T-cell (primary cell): ENCODE data around the gene PHF2. TPM values are rescaled to one million over a fixed set of nuclear protein-coding genes. Genes with fewer than 3 reads are reported as not detected.

Source experiments
- ATAC-seq, 4 experiments: fragments of 200-7000 bp in 3 of 4; fragments of 150-1000 bp in 1 of 4; cut with Tn5 transposase; replicated peaks in 1 of 4; 1 replicate in 3 of 4; 2 replicates in 1 of 4; pipeline ENCODE4 v1.10.0; 2021; ENCODE audit warnings: moderate library complexity in 3 of 4, mild to moderate bottlenecking in 2 of 4, moderate number of reproducible peaks in 1 of 4
- CTCF ChIA-PET, 2 donors: fragments of 300-600 bp; sonication (Branson Sonifier 250); formaldehyde crosslinking; loops; one replicate each; lab custom pipeline; 2022; ENCODE audit warnings: antibody characterized with exemption in 2 of 2; lab: Charles Lee
- POLR2A ChIA-PET, 2 donors: fragments of 300-600 bp; sonication (Branson Sonifier 250); formaldehyde crosslinking; loops; one replicate each; lab custom pipeline; 2022; ENCODE audit warnings: antibody characterized with exemption in 2 of 2; lab: Charles Lee
- DNase-seq, 35 experiments: peaks; one replicate each; pipeline versions ENCODE4 v3.0.0 to v3.0.0-alpha.2; 2013 to 2023
- H3K27ac ChIP-seq: one replicate; pipeline ENCODE4 v1.5.1; 2013; ENCODE audit warnings: low read length
- H3K27me3 ChIP-seq, 2 experiments: replicated peaks in 1 of 2; 1 replicate in 1 of 2; 2 replicates in 1 of 2; pipeline versions ENCODE4 v1.6.1 to v1.7.0; 2013; ENCODE audit warnings: low read length in 1 of 2, mixed read lengths in 1 of 2; ENCODE audit not compliant: control insufficient read depth in 2 of 2, insufficient read depth in 2 of 2; ENCODE audit errors: extremely low read depth in 1 of 2
- H3K36me3 ChIP-seq, 2 donors: 1 replicate in 1 of 2; 2 replicates in 1 of 2; pipeline versions ENCODE4 v1.6.1 to v1.7.0; 2013; ENCODE audit warnings: low read length in 1 of 2; ENCODE audit not compliant: control insufficient read depth in 2 of 2, insufficient read depth in 1 of 2; ENCODE audit errors: extremely low read depth in 1 of 2
- H3K4me1 ChIP-seq, 2 experiments: 1 replicate in 1 of 2; 2 replicates in 1 of 2; pipeline versions ENCODE4 v1.6.1 to v1.7.0; 2013; ENCODE audit warnings: low read length in 2 of 2, mixed read lengths in 1 of 2; ENCODE audit not compliant: insufficient read depth in 2 of 2, control insufficient read depth in 1 of 2; ENCODE audit errors: extremely low read depth in 1 of 2
- H3K4me3 ChIP-seq, 2 donors: 1 replicate in 1 of 2; 2 replicates in 1 of 2; pipeline versions ENCODE4 v1.5.1 to v1.7.0; 2013; ENCODE audit warnings: mild to moderate bottlenecking in 2 of 2, low read length in 1 of 2, moderate library complexity in 1 of 2; ENCODE audit not compliant: control insufficient read depth in 1 of 2; ENCODE audit errors: extremely low read depth in 1 of 2
- H3K9me3 ChIP-seq: 2 replicates; pipeline ENCODE4 v1.7.0; 2013
- H3K27ac Mint-ChIP-seq, 2 donors: one replicate each; pipeline ENCODE4 v1.8.0; 2020 to 2021; ENCODE audit warnings: mild to moderate bottlenecking in 2 of 2, mixed read lengths in 2 of 2
- H3K27me3 Mint-ChIP-seq, 2 donors: one replicate each; pipeline ENCODE4 v1.8.0; 2021 to 2022; ENCODE audit warnings: mixed read lengths in 2 of 2
- H3K36me3 Mint-ChIP-seq: one replicate; pipeline ENCODE4 v1.8.0; 2021; ENCODE audit warnings: mixed read lengths
- H3K4me1 Mint-ChIP-seq, 3 donors: one replicate each; pipeline ENCODE4 v1.8.0; 2020 to 2022; ENCODE audit warnings: mixed read lengths in 3 of 3, mild to moderate bottlenecking in 1 of 3
- H3K4me3 Mint-ChIP-seq, 3 donors: one replicate each; pipeline ENCODE4 v1.8.0; 2020 to 2022; ENCODE audit warnings: mild to moderate bottlenecking in 3 of 3, mixed read lengths in 3 of 3, moderate library complexity in 3 of 3
- H3K9me3 Mint-ChIP-seq, 3 donors: one replicate each; pipeline ENCODE4 v1.8.0; 2020 to 2022; ENCODE audit warnings: mixed read lengths in 3 of 3
- WGBS: methylation state at CpG from one replicate; pipeline ENCODE4 v1.1.5; 2013; ENCODE audit warnings: missing lambda C conversion rate; ENCODE audit not compliant: insufficient coverage; 5-methylcytosine and 5-hydroxymethylcytosine counted together
- total RNA-seq, 35 experiments: library from RNA in 6 of 35; stranded (reverse) in 6 of 35; fragments of 120-200 nt in 1 of 35; gene quantifications; one replicate each; pipeline versions ENCODE4 v1.2.1 to v1.2.4 and lab custom pipeline; 2013 to 2026

The PHF2 gene
- total RNA-seq, 5 donors from 2014 or later (not counting 1 experiment from before 2014, with no cell fraction given): 24.6 to 38.5 (median 34.6) TPM

DNA sequence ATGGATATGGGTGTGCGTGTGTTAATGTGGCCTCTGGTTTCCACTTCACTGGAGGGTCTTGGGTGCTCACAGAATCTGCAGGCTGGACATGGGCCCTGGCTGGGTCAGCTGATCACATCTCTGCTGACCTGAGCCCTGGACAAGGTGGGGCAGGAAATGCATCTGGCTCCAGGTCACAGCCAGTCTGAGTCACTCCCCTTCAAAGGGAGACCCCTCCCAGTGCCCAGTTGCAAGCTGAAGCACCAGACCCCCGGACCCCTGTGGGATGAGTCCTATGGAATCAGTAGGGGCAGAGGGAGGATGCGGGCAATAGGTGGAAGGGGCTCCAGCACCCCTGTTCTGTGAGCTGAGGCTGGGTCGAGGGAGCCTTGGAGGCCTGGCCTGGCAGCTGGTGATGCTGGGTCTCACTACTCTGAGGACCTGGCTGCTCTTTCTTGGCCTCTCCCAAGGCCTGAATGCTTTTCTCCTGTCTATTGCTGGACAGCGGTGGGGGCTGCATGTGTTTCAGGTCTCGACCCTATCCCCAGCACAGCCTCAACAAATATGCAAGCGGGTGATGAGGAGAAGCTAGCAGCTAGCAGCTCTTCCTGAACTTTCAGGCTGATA, 54.5 kb downstream of the PHF2 start:
- 93% methylated on average over 4 of the region's 7 CpGs for WGBS
- H3K4me3 ChIP-seq: no peak overlapping the region
- H3K36me3 ChIP-seq: peaks cover 10 to 45% of the 10 kb centered on the region in 2 donors
- H3K27me3 ChIP-seq: no peaks in the 10 kb centered on the region
- Mint-ChIP-seq H3K27me3 (no peaks in the 10 kb centered on the region), H3K36me3 (peaks cover 56% of the 10 kb centered on the region), H3K4me1 (peaks cover 0 to 3% (median 2%) of the 10 kb centered on the region in 3 donors), H3K9me3 (peaks cover 0 to 12% (median 8%) of the 10 kb centered on the region in 3 donors), H3K4me3 (no peak overlapping the region), H3K27ac (no peak overlapping the region)
- H3K9me3 ChIP-seq: peaks cover 2% of the 10 kb centered on the region
- CTCF ChIA-PET: no interaction called here
- no peak overlapping the region for H3K27ac ChIP-seq
- ATAC-seq (no peak), DNase-seq (no peak)
- POLR2A ChIA-PET: no interaction called here
- no peaks in the 10 kb centered on the region for H3K4me1 ChIP-seq

DNA sequence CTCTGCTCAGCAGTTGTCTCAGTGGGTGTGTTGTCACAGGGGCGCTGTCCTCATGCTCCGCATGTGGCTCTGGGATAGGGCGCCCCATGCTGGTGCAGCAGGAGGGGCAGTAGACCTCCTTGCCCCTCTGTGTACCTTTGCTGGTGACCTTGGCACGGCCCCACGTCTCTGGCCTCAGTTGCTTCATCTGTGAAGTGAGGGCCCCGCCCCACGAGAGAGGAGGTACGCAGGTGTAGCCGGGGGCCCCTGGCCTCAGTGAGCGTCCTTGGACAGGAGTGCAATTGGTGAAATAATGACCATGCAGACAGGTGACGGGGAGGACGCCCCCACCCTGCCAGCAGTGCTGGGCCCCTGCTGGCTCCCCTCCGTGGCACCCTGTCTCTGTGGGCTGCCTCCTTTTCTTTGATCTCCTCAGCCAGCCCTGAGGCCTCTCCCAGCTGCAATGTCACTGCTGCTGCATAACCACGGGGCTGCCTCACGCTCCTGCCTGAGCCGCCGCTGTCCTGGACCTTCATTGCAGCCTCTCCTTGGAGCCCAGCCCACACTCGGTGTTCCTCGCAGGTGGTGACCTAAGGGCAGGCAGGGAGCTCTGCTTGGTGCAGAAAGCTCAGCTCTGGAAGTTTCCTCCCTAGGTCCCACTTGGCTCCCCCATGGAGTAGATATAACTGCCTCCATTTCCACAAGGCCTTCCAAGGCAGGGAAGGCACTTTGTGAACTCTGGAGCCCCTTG, 57.3 kb downstream of the PHF2 start:
- ChIA-PET POLR2A (no interaction called here), CTCF (no interaction called here)
- DNase-seq (no peak), ATAC-seq (no peak)
- H3K27ac ChIP-seq: no peak overlapping the region
- Mint-ChIP-seq H3K27ac (no peak overlapping the region), H3K4me1 (no peaks in the 10 kb centered on the region), H3K4me3 (no peak overlapping the region), H3K36me3 (peaks cover 67% of the 10 kb centered on the region), H3K9me3 (peaks cover 0 to 18% (median 8%) of the 10 kb centered on the region in 3 donors), H3K27me3 (no peaks in the 10 kb centered on the region)
- no peaks in the 10 kb centered on the region for H3K27me3 ChIP-seq
- 90% methylated on average over 17 of the region's 19 CpGs for WGBS
- peaks cover 19 to 69% of the 10 kb centered on the region in 2 donors for H3K36me3 ChIP-seq
- no peak overlapping the region for H3K4me3 ChIP-seq
- no peaks in the 10 kb centered on the region for H3K4me1 ChIP-seq
- H3K9me3 ChIP-seq: peaks cover 3% of the 10 kb centered on the region

DNA sequence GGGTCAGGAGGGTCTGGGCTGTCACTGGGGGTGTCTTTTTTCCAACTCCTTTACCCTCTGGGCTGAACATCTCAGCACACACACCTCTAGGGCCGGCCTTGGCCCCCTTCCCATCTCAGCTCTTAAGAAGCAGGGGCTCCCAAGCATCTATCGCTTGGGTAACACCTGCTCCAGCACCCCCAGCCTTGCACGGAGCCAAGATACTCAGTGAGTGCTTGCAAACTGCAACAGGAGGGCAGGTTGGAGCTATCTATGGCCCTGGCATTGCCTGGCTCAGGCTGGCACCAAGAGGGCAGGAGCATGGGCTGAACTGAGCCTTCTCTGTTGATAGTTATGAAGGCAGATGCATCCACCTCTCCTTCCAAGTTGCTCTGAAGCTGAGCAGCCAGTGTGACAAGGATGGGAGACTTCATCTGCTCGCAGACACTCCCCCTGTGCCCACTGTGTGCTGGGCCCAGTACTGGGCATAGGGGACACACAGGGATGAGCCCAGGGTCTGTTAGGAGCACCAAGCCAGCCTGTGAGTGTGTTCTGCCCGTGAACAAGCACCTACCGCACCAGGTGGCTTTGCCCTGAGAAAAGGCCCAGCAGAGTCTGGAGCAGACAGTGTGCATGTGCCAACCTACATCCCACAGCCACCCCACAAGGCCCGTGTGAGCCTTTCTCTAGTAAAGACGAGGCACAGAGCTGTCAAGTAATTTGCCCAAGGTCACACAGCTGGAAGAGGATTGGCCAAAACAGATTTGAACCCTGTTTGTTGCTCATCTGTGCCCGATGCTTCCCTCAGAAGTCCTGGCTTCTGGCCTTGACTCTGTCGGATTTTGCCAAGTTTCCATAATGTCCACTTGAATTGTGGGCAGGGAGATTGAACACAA, 58.2 kb downstream of the PHF2 start:
- peaks cover 19 to 71% of the 10 kb centered on the region in 2 donors for H3K36me3 ChIP-seq
- DNase-seq: peak in 2 of 35 experiments; percentile 11 to 21

DNA sequence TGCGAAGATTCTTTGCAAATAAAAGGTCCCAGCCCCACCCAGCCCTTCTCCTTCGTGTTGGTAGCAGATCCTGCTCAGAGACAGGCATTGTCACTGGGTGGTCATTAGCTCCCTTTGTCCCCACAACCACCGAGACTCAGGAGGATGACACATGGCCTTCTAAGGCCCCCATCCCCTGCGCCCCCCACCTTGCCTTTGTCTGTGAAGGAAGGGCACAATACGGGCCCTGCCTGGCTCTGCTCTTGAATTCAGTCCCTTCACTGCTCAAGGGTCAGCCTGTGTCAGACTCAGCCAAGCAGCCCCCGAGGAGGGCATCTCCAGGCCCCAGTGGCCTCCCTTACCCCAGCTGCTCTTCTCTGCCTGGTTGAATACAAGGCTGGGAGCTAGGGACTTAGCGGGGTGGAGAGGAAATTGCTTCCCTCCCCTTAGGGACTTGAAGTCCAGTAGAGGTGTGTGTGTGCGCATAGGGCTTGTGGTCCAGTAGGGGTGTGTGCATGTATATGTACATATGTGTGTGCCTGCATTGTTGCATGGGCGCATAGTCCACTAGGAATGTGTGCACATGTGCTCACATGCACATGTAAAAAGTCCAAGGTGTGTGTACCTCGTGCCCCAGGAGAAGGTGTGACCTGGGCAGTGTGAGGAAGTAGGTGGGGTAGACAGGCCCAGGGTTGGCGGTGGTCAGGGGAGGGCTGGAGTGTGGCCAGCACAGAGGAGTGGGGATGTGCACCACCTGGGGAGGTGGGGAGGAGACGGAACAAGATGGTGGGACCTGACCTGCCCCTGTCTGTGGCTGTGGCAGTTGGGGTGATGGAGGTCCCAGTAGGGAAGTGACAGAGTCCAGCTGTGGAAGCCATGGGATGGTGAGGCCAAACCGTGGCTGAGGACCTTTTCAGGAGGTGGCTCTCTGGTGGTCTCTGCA, 59.1 kb downstream of the PHF2 start:
- Mint-ChIP-seq H3K27ac (no peak overlapping the region), H3K4me1 (no peaks in the 10 kb centered on the region), H3K36me3 (peaks cover 75% of the 10 kb centered on the region), H3K9me3 (peaks cover 0 to 18% (median 8%) of the 10 kb centered on the region in 3 donors), H3K27me3 (no peaks in the 10 kb centered on the region), H3K4me3 (no peak overlapping the region)
- CTCF ChIA-PET: no interaction called here
- peak in 1 of 35 experiments; percentile 8 for DNase-seq
- Histone ChIP-seq H3K4me3 (no peak overlapping the region), H3K27me3 (no peaks in the 10 kb centered on the region), H3K4me1 (no peaks in the 10 kb centered on the region), H3K36me3 (peaks cover 15 to 66% of the 10 kb centered on the region in 2 donors), H3K9me3 (peaks cover 3% of the 10 kb centered on the region), H3K27ac (no peak overlapping the region)
- POLR2A ChIA-PET: no interaction called here
- no peak for ATAC-seq
- 95% methylated on average over 11 of the region's 13 CpGs for WGBS

More for the DNA sequence above, 58.2 kb downstream of the PHF2 start:
- no peak for ATAC-seq
- CTCF ChIA-PET: no interaction called here
- Histone ChIP-seq H3K9me3 (peaks cover 3% of the 10 kb centered on the region), H3K4me1 (no peaks in the 10 kb centered on the region), H3K4me3 (no peak overlapping the region), H3K27ac (no peak overlapping the region), H3K27me3 (no peaks in the 10 kb centered on the region)
- no peak overlapping the region for H3K4me3 Mint-ChIP-seq
- peaks cover 73% of the 10 kb centered on the region for H3K36me3 Mint-ChIP-seq
- no peaks in the 10 kb centered on the region for H3K4me1 Mint-ChIP-seq
- 94% methylated on average over 9 of the region's 10 CpGs for WGBS
- POLR2A ChIA-PET: no interaction called here
- H3K27me3 Mint-ChIP-seq: no peaks in the 10 kb centered on the region
- peaks cover 0 to 18% (median 8%) of the 10 kb centered on the region in 3 donors for H3K9me3 Mint-ChIP-seq
- H3K27ac Mint-ChIP-seq: no peak overlapping the region

DNA sequence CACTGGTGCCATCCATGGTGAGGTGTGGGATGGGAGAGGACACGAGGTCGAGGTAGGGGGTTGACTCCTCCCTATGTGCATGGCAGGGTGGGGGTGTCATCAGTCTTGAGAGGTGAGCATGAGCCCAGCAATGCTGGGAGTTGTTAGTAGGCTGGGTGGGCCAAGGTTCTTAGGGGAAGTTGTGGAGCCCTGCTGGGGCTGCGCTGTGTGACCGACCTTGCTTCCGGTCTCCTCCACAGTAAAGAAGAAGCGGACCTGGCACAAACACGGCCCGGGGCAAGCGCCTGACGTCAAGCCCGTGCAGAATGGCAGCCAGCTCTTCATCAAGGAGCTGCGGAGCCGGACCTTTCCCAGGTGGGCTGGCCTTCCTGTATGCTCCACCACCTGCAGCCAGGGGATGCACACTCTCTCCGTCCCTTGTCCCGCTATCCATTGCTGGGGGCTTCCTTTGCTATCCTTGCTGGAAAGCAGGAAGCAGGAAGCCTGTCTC, 59.8 kb downstream of the PHF2 start:
- no peak for ATAC-seq
- peaks cover 77% of the 10 kb centered on the region for H3K36me3 Mint-ChIP-seq
- H3K27ac Mint-ChIP-seq: no peak overlapping the region
- Histone ChIP-seq H3K36me3 (peaks cover 15 to 58% of the 10 kb centered on the region in 2 donors), H3K27me3 (no peaks in the 10 kb centered on the region), H3K9me3 (peaks cover 3% of the 10 kb centered on the region), H3K4me3 (no peak overlapping the region), H3K27ac (no peak overlapping the region), H3K4me1 (no peaks in the 10 kb centered on the region)
- ChIA-PET POLR2A (no interaction called here), CTCF (no interaction called here)
- 96% methylated on average over 15 of the region's 15 CpGs for WGBS
- peak in 1 of 35 experiments; percentile 8 for DNase-seq
- H3K4me3 Mint-ChIP-seq: no peak overlapping the region
- no peaks in the 10 kb centered on the region for H3K4me1 Mint-ChIP-seq
- no peaks in the 10 kb centered on the region for H3K27me3 Mint-ChIP-seq
- peaks cover 0 to 18% (median 8%) of the 10 kb centered on the region in 3 donors for H3K9me3 Mint-ChIP-seq
